Activated CD4-positive, CD25-positive, alpha-beta regulatory T cell treated with anti-CD3 and anti-CD28 coated beads, Interleukin-2, amount 50 U/mL, for 16 hours (primary cell): ENCODE data around the gene GBE1.
"Not testable (repeated sequence)": the region's sequence is repeated elsewhere in the genome, so short reads cannot be mapped to it uniquely, and the experiment has no call there.

Experiments used
- DNase-seq: peaks from one replicate; pipeline ENCODE4 v3.0.0-alpha.2; 2020; ENCODE audit warnings: low read depth, low spot score

GBE1 gene

DNA sequence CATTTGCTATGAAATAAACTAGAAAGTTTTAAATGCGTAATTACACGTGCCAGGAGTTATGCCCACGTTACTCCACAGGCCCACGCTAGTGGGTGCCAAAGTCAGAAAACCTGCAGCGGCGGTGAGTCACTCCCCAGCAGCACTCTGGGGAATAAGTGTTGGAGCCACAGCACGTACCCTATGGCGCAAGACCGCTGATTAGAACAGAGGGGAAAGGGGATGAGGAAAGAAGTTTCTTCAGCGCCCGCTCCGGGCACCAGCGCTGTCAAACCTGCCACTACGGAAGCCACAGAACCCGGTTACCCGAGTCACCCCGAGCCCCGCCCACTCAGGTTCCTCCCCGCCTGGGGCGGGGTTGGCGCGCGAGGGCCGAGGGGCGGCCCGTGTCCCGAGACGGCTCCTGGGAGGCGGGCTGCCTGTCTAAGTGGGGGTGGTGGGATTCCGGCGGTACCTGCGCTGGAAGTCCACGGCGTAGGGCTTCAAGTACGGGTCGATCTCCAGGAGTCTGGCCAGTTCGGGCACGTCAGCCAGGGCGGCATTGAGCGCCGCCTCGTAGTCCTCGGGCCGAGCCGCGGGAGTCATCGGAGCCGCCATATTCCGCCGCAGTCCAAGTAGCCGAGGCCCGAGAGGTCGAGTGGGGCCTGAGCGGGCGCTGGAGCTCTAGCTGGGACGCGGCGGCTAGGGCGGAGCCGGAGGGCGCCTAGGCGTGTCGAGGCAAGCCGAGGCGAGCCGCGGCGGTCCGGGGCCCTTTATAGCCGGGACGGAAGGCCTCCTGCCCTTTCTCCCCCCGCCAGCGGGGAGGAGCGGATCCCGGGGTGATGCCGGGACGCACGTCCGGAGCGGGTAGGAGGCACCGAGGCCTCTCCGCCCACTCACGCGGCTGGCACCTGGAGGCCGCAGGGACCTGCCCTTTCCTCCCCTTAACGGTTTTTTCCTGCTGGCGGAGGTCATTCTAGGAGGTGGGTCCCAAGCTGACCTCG is at the start of gene GBE1:
TSS of gene GBE1 (minus strand) at position 722 of the 980 bp plus-strand sequence. CDS start at position 594, 128 bp downstream.
- DNase-seq, result peak; percentile 77

DNA sequence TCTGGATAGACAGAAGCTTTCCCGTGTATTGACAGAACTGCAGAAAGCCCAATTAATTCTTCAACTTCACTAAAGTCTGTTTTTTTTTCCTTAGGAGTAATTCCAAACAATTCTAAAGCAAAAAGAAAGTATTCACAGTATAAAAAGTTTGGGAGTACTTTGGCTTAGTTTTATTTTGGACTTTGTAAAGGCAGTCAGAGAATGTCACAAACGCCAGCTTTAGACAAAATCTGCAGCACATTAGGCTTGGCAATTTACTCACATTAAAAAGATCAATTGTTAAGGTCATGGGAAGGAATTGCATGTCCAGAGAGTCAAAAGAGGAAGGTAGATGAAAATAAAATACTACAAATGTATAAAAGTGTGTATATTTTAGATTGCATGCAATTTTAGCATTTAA is 47.5 kb upstream of the GBE1 start:
- DNase-seq, result no peak

DNA sequence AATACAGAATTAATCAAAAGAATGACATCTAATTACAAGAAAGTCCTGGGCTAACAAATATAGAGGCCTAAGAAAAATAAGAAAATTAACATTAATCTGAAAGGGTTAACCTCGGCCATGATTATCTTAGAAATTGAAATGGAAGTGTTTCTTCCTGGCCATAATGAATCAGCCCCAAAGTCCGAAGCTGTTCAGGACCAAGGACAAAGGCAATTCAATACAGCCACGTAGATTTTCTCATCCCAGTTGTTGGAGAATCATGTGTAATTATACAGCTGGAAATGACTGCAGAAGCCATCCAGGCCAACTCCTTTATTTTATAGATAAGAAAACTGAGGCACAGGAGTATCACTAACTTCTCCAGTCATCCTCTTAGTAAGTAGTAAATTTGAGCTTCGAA is 38.0 kb upstream of the GBE1 start:
- DNase-seq, result no peak

DNA sequence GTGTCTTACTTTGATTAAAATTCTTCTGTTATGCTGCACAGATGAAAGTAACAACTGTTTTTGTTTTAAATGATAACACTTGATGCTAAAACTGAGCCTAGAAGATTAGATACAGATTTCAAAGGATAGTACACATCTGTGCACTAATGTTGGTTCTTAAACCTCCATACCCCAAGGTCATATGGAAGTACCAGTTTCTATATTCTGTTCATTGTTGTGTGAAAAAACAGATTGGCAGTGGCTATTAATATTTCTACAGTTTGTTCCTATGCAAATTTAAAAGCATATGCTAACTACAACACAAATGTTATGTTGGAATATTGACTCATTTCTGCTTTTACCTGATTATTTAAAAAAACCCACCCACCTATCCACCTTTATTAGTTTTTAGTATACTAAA is 32.0 kb upstream of the GBE1 start:
- no peak for DNase-seq

DNA sequence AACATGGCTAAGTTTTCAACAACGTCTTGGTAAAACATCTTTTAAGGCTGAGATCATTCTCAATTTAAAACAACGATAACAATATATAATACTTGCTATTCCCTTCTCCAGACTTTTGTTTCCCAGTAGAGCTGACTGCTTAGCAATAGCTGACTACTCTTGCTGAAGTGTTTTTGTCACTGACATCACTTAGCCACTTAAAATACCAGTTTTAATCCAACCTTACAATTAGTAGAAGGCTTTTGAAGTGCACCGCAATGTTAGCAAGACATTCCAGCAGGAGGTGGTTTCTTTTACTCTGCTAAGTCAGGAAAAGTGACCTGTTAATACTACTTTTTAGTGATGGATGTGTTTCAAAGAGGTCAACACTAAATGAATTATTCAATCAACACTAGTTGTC is 28.7 kb upstream of the GBE1 start:
- DNase-seq, result no peak

DNA sequence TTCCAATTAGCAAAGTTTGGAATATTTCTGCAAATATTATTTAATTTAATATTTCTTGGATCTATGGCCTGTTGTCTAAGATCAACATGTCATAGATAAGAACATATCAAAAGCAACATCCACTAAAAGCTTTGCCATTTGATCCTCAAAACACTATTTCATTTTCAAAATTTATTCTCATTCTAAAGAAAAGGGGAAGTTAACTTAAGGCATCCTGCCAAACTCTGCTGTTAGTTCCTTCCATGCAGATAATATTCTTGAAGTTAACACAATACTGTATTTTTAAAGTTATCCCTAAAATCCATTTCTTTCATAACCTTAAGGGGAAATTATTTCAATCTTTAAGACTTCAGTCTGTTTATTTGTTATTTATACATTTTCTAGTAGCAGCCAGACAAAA is 28.2 kb upstream of the GBE1 start:
- no peak for DNase-seq

DNA sequence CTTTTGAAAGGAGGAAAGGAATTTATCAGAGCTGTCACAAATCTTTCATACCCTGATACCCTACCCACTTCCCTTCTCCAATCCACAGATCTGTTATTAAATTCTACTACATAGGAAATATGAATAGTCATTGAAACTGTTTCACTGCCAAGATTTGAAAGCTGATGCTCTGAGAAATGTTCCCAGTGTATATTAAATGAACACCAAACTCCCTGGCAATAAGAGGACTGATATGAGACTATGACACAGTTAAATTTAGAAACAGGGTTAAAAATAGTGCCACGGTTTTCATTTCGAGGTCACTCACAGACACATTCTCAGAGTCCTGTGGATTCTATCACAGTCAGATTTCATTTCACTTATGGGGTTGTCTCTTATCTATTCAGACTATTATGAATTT is 27.2 kb upstream of the GBE1 start:
- DNase-seq, result no peak

DNA sequence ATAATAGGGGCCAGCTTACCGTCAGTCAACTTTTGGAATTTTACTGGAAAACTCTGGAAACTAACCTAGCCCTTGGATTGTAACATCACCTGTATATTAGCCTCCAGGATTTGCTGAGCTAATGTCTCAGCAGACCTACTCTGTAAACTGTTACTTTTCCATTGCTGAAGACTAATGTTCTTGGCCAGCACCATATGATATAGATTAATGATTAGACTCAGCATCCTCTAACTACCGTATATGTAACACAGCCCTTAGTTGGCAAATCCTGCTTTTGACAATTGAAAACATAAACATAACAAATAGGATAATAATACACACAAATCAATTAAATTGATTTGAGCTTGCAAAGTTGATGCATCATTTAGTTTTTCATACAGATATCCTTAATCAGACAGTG is 26.6 kb upstream of the GBE1 start:
- DNase-seq, result no peak

DNA sequence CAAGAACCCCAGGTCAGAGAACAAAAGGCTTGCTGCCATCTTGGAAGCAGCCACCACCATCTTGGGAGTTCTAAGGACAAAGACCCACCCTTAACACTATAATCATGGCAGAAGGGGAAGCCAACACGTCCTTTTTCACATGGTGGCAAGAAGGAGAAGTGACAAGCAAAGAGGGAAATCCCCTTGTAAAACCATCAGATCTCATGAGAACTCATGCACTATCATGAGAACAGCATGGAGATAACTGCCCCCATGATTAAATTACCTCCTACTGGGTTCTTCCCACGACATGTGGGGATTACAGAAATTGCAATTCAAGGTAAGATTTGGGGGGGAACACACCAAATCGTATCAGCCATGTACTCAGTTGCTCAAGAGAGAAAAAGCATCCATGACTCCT is 21.1 kb upstream of the GBE1 start:
- no peak for DNase-seq

DNA sequence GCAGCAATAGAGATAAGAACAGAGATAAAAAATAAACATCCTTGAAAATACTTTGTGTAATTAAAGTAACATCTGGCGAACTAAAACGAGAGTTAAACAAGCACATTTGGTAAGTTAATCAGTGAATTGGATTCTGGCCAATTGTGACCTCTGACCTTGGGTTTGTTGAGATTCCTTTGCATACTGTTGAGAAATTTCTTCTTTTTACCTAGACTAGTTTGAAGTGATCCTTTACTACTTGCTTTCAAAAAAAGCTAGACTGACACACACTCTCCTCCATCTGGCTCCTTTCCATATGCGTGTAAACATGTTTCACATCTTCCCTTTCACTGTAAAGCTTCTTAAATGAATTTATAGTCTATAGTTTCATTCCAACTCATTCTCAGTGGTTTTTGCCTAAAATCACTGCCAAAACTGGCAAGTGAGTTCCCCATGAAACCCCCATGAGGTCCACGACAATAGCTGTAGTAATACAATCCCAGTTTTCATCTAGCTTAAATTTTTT is 17.3 kb upstream of the GBE1 start:
- DNase-seq, result no peak

DNA sequence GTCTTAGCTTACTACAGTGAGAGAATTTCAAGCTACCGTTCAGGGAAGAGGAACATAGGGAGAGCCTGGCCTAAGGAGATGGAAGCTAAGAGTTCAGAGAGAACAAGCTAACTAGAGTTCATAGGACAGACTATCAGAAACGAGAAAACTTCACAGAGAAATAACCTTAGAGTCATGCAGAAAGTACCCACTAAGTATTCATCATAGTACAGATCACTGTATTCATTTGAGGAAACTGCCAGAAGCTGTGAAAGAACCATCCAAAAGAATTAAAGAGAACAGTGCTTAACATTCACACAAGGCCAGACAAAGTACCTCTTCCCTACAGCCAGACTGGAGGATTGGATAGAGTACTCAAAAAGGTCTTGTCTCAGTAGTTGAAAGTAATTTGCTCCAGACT is 15.2 kb upstream of the GBE1 start:
- no peak for DNase-seq

DNA sequence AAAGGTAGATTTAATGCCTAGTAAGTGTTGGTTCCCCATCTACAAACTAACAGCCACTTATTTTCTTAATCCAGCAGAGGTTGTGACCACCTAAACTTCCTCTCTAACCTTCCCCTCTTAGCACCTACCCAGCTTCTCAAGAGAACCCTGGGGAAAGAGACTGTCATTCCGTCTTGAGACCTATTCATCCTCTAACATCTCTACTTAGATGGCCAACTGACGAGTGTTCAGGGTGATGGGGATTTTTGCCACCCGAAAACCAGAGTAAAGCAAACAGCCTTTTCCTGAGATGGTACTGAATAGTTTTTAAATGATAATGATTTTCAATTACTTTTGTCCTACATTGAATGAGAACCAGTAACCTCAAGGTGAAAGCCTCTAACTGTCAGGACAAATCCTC is 9.3 kb upstream of the GBE1 start:
- no peak for DNase-seq

DNA sequence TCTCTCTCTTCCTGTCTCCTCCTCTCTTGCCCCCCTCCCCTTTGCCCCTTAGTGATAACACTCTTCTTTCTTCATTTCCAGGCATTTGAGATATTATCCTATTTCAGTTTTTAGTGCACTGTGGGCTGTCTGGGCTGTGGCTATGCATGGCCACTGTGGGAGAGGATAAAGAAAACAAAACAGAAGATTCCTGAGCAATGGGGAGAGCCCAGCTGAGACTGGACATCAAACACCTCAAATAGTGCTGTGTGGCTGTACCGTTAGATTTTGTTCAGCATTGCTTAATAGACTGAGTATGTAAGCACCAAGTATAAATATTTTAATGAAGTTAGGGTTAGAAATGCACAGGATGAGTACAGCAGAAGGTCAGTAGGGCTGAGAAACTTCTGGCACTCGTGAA is 7.9 kb upstream of the GBE1 start:
- no peak for DNase-seq

DNA sequence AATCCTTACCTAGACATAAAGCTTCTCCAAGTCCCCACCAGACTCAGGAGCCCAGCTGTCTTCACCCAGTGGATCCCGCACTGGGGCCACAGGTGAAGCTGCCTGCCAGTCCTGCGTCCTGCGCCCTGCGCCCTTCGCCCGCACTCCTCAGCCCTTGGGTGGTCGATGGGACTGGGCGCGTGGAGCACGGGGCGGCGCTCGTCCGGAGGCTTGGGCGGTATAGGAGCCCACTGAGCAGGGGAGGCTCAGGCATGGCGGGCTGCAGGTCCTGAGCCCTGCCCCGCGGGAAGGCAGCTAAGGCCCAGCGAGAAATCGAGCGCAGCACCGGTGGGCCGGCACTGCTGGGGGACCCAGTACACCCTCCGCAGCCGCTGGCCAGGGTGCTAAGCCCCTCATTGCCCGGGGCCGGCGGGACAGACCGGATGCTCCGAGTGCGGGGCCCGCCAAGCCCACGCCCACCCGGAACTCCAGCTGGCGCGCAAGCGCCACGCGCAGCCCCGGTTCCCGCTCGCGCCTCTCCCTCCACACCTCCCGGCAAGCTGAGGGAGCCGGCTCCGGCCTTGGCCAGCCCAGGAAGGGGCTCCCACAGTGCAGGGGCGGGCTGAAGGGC is 5.9 kb upstream of the GBE1 start:
- DNase-seq, result not testable (repeated sequence)

DNA sequence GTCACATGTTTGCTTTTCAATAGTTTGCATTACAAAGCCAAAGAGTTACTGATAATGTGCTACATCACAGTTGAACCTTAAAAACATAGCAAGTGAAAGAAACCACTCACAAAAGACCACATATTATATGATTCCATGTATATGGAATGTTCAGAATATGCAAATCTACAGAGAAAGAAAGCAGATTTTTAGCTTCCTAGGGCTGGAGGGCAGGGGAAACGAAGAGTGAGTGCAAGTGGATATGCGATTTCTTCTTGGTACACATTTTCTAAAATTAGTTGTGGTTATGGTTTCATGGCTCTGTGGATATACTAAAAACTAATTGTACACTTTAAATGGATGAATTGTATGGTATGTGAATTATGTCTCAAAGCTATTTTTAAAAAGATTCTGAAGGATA is 4.0 kb upstream of the GBE1 start:
- DNase-seq, result no peak

DNA sequence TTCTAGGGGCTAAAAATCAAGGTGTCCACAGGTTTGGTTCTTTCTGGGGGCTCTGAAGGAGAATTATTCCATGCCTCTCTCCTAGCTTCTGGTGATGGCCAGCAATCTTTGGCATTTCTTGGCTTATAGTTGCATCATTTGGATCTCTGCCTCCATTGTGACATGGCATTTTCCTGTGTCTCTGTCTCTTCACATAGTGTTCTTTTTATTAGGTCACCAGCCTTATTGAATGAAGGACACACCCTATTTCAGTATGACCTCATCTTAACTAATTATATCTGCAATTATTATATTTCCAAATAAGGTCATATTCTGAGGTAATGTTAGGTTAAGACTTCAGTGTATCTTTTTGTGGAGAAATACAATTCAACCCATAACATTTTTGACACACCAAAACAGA is 3.2 kb upstream of the GBE1 start:
- no peak for DNase-seq

DNA sequence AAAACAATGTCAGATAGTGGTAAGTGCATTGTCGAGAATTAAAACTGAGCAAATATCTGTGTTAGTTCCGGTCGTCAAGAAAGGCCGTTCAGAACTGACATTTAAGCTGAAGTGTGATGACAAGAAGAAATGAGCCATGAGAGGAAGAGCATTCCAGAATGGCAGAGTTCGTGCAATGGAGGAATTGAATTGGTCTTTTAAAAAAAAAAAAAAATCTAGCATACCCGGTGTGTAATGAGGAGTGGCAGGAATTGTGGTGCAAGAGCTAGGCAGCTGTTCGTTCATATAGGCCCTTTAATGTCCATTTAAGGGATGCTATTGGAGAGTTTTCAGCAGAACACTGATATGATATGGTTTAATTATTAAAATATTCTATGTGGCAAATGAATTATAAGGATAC is 2.6 kb upstream of the GBE1 start:
- DNase-seq, result no peak

DNA sequence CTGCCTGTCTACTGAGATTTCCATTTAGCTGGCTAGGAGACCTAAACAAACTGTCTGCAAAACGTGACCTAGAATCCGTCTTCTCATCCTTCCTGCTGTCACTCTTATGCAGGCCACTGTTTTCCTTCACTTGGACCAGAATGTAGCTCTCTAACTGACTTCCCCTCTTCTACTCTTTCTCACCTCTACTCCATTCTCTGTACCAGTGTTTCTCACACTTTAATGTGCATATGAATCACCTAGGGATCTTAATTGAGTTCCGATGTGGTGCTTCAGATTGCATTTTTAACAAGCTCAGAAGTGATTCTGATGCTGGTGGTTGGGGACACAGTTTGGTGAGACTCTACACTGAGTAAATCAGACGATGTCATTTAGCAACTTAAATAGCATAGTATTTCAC is 1.6 kb upstream of the GBE1 start:
- no peak for DNase-seq

DNA sequence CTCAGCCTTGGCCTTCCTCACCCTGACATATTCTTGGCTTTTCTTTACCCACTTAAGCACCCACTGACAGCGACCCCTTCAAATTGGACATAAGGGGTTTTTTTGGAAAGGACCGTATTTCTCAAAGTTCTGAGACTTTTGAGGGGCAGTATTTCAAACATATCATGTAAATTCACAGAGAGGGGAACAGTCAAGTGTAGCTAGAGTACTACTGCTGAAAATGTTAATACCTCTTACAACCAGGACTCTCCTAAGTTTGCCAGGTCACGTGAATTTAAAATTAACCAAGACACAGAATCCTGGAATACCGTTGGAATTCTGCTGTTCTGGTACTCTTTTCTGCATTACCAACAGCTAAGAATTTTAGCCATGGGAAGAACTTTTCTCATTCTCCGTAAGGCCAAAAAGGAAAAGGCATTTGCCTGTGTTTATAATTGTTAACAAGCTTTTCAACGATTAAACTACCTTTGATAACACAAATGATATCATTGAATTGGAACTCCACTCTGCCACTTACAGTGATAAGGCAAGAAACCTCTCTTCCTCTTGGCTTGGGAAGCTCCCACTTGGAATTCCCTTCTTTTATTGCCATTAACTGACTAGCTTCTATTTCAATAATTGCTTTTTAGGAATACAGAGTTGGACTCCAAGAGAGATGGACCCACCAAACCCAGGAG is 597 bp upstream of the GBE1 start:
- DNase-seq, result no peak

DNA sequence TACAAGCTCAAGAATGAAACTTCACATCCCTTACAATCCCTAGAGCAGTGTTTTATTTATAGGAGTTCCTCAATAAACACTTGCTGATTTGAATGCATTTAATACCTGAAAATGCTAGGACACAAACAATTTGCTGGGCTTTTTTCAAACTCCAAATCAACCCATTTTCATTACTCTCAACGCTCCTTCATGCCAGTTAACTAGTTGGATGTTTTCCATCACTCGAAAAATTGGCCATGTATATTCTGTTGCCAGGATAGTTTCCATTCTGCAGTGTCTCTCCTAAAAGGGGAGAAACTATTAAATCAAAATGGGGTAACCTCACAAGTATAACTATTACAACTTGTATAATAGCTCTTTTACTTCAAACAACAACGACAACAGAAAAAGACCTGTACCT is 1.2 kb downstream of the GBE1 start:
- no peak for DNase-seq

DNA sequence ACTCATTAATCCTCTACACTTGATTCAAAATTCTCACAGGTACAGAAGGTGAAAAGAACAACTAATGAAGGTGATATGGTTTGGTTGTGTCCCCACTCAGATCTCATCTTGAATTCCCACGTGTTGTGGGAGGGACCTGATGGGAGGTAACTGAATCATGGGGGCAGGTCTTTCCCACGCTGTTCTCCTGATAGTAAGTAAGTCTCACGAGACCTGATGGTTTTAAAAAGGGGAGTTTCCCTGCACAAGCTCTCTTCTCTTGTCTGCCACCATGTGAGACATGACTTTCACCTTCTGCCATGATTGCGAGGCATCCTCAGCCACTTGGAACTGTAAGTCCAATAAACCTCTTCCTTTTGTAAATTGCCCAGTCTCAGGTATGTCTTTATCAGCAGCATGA is 2.7 kb downstream of the GBE1 start:
- DNase-seq, result not testable (repeated sequence)

DNA sequence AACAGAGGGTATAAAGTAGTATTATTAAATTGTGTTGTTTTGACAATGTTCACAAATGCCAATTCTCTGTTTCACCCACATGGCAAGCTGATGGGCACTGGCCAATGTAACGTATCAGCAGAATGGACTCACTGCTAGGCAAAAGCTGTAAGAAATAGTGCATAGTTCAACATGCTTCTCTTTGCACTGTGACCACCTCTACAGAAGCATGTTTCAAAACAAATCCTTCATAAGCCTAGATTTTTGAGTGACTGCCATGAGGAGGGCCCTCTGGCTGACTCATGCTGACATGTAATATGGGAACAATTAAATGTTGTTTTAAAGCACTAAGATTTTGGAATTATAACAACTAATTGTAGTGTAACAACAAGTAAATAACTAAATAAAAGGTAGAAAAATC is 3.2 kb downstream of the GBE1 start:
- no peak for DNase-seq
